OCI-M1 (cell line): ENCODE results near the gene ATP4B.
"Not testable (repeated sequence)": the region's sequence is repeated elsewhere in the genome, so short reads cannot be mapped to it uniquely, and the experiment has no call there.

Experiments
- DNase-seq: peaks from one replicate; lab custom pipeline; 2025; lab: John Stamatoyannopoulos, UW

The ATP4B gene

GRCh38 chr13:113624640-113625304 is 33.2 kb downstream of the ATP4B start:
- not testable (repeated sequence) for DNase-seq

DNA sequence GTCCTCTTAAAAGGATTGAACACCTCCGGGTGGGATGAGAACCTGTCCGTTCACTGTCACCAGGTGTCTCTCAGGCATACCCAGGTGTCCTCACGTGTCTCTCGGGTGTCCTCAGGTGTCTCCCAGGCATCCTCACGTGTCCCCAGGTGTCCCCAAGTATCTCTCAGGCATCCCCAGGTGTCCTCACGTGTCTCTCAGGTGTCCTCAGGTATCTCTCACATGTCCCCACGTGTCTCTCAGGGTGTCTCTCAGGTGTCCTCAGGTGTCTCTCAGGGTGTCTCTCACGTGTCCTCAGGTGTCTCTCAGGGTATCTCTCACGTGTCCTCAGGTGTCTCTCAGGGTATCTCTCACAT is 33.8 kb downstream of the ATP4B start:
- DNase-seq: no peak

DNA sequence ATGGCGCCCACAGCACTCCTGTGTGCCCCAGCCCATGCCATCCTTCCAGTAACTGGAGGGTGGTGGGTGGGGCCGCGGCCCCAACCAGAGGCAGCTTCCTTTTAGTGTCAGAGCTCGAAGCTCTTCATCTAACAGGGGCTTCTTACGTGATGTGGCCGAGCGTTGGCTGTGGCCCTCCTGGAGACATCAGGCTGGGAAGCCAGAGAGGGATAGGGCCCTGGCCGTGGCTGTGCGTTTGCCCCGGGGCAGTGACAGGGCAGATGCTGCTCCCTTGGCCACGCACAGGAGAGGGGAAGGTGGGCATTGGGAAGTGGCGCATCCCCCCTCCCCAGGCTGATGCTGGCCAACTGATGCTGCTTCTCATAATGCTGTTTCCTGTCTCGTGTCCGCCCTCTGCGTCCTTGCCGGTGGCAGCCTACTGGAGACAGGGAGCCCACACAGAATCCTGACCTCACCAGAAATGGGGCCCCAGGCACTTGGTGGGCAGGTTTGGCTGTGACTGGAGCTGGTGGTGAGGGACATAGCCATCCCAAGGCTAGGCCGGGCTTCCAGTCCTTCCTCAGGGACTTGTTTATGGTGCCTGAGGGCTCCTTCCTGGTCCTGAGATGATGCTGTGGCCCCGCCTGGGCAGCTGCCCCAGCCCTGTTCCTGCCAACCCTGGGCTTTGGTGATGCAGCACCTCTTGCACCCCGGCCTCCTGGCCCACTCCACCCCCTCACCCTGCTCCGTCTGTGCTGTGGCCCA is 34.3 kb downstream of the ATP4B start:
- DNase-seq: no peak

GRCh38 chr13:113622791-113623490 is 35.1 kb downstream of the ATP4B start:
- DNase-seq: no peak

DNA sequence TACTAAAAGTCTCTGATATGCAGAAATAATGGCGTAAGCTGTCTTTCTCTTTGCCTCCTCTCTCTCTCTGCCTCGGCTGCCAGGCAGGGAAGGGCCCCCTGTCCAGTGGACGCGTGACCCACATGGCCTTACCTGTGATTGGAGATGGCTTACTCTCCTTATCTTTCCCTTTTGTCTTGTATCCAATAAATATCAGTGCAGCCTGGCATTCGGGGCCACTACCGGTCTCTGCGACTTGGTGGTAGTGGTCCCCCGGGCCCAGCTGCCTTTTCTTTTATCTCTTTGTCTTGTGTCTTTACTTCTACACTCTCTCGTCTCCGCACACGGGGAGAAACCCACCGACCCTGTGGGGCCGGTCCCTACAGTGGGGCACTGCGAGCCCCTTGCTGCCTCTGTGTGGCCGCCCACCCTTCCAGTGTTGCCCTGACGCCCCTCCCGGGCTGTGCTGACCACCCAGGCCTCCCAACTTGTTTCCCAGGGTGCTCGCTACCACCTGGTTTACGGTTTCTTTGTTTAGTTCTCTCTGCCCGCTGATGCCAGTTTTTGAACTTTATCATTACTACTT is 35.9 kb downstream of the ATP4B start:
- not testable (repeated sequence) for DNase-seq

DNA sequence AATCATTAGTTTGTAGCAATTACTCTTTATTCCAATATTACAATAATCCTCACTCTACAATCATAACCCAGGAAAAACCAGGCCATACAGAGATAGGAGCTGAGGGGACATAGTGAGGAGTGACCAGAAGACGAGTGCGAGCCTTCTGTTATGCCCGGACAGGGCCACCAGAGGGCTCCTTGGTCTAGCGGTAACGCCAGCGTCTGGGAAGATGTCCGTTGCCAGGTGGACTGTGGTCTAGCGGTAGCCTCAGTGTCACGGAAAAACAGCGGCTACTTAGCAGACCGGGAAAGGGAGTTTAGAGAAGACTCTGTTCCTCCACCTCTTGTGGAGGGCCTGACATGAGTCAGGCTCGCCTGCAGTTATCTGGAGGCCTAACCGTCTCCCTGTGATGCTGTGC is 36.5 kb downstream of the ATP4B start:
- not testable (repeated sequence) for DNase-seq

GRCh38 chr13:113621046-113621445 is 37.0 kb downstream of the ATP4B start:
- DNase-seq: no peak

GRCh38 chr13:113620036-113620796 is 37.8 kb downstream of the ATP4B start:
- DNase-seq: no peak

- no peak for DNase-seq
These were observed 39.5 kb downstream of the ATP4B start for GRCh38 chr13:113618455-113618854.

DNA sequence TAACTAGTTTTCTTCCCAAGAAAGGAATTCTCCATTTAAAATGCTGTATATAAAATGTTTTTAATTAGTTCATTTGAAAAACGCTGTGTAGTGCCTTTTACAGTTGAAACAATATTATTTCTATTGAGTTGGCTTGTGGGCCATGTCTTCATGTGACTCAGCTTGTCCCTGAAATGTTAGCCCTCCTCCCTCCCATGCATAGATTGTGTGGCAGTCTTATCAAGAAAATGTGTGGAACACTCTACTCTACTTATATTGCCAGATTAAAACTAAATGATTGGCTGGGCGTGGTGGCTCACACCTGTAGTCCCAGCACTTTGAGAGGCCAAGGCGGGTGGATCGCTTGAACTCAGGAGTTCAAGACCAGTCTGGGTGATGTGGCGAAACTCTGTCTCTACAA is 40.0 kb downstream of the ATP4B start:
- no peak for DNase-seq

DNA sequence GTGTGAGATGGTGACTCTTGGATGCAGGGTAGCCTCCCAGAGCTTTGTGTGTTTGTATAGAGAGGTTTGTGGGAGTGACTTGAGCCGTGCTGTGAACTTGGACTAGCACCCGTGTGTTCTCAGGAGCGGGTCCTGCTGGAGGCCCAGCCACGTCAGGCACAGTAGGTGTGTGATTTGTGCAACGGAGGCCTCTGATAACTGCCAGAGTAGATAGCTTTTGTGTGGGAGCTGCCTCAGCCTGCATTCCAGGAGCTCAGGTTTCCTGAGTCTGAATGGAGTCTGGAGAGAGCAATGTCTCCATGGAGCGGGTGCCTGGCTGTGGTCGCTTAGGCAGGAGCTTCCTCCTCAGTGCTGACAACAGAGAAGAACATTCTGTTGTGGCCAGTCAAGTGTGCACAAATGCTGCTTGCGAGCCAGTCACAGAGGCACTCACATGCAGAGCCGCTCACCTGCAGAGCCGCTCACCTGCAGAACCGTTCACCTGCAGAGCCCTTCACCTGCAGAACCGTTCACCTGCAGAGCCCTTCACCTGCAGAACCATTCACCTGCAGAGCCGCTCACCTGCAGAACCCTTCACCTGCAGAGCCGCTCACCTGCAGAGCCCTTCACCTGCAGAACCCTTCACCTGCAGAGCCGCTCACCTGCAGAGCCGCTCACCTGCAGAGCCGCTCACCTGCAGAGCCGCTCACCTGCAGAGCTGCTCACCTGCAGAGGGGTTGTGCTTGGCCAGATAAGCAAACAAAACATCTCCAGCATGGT is 40.8 kb downstream of the ATP4B start:
- DNase-seq: no peak

- DNase-seq: no peak
These were observed 41.6 kb downstream of the ATP4B start for GRCh38 chr13:113616281-113616906.

DNA sequence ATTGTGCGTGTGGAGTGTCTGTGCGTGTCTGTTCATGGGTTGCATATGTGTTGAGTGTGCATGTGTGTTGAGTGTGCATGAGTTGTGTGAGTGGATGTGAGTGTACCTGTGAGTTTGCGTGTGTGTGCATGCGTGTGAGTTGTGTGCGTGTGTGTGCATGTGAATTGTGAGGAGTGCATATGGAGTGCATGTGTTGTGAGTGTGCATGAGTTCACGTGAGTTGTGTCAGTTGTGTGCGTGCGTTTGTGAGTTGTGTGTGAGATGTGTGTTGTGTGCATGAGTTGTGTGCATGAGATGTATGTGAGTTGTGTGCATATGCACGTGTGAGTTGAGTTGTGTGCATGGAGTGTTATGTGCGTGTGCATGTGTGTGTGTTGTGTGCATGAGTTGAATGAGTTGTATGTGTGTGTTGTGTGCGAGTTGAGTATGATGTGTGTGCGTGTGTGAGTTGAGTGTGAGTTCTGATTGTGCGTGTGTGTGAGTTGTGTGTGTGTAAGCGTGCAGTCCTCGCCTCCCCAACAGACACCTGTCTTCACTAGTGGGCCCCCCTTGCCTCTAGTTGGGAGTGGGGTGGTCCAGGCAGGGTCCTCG is 44.1 kb downstream of the ATP4B start:
- no peak for DNase-seq

DNA sequence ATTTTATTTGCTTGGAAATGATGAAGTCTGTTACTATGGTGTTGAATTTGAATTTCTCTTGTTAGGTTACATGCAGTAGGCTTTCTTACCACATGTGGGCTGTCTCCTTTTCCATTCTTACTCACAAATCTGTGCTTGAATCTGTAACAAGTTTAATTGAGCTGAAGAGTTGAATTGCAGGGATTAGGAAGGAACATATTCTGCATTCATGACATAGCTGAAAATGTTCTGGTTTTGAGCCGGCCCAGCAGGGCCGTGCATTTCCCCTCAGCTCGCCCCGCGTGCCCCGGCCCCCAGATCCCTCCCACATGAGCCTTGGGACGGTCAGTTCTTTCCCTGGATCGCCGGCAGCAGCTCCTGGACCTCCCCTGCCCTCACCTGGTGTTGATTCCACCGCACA is 45.4 kb downstream of the ATP4B start:
- no peak for DNase-seq

DNA sequence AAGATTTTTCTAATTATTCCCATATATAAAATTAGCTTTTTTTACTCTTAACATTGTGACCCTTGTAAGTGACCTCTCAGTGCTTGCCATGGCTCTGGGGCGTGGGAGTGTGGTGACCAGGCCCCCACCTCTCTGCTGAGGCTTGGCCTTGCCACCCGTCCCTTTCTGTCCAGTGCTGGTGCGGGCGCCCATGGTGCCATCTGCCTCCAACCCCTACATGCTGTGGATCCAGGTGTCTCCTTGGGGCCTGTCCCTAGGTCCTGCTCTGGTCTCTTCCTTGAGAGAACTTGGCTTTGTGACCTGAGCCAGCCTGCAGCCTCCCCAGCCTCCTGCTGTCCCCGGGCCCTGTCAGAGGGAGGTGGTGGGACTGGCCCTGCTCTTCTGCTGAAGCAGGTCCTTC is 46.0 kb downstream of the ATP4B start:
- DNase-seq: no peak

DNA sequence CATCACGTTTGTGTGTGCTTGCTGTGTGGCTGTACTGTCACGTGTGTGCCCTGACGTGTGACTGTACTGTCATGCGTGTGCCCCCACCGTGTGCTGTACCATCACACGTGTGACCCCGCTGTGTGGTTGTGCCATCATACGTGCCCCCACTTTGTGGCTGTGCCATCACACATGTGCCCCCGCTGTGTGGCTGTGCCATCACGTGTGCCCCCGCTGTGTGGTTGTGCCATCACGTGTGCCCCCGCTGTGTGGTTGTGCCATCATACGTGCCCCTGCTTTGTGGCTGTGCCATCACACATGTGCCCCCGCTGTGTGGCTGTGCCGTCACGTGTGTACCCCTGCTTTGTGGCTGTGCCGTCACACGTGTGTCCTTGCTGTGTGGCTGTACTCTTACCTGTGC is 47.7 kb downstream of the ATP4B start:
- no peak for DNase-seq

DNA sequence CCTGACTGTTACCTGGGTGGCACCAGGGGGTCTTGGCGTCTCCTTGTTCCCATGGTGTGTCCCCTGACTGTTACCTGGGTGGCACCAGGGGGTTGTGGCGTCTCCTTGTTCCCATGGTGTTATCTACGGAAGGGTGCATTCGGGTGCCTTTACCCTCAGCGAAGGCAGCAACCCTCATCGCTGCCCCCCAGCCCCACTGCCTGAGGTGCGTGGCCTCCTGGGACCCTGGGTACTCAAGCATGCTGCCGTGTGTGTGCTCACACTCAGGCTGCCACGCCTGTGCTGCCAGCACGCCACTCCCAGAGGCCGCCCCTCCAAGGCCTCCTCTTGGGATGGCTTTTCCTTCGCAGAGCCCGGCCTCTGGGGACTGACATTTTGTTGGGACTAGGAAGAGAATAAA is 48.4 kb downstream of the ATP4B start:
- no peak for DNase-seq

- no peak for DNase-seq
These were observed 48.9 kb downstream of the ATP4B start for GRCh38 chr13:113608967-113609533.

- DNase-seq: no peak
These were observed 49.9 kb downstream of the ATP4B start for GRCh38 chr13:113607889-113608635.
